ENCODE measurements around the gene CCNA2. TPM values are rescaled to one million over a fixed set of nuclear protein-coding genes. Genes with fewer than 3 reads are reported as not detected.

The CCNA2 gene
- polyA plus RNA-seq, 2 of the 4 experiments (the other 2 are of a cell fraction) = 34.9 to 51.0 TPM

- TF ChIP-seq SREBF2 (IDR thresholded peaks at IDR 0.05) = no peak
- TF ChIP-seq SMC3 (IDR thresholded peaks at IDR 0.05) = no peak
- no peak for TF ChIP-seq EHF (CRISPR knock-in tag; IDR thresholded peaks at IDR 0.05)
- TF ChIP-seq NFE2L2 (conservative IDR thresholded peaks at IDR 0.05; ENCODE audit: low read length) = no peak
- TF ChIP-seq RARB (CRISPR knock-in tag; IDR thresholded peaks at IDR 0.05) = no peak
- TF ChIP-seq USF2 (IDR thresholded peaks at IDR 0.05) = no peak
- no peak for TF ChIP-seq FOXS1 (CRISPR knock-in tag; IDR thresholded peaks at IDR 0.05)
- no peak for TF ChIP-seq PHF8 (IDR thresholded peaks at IDR 0.05; ENCODE audit: borderline replicate concordance, low read depth)
- no peak for TF ChIP-seq HEYL (CRISPR knock-in tag; IDR thresholded peaks at IDR 0.05)
- no peak for TF ChIP-seq HOXA7 (CRISPR knock-in tag; IDR thresholded peaks at IDR 0.05)
- no peak for TF ChIP-seq JUN (IDR thresholded peaks at IDR 0.05)
- TF ChIP-seq MAZ (IDR thresholded peaks at IDR 0.05; ENCODE audit: borderline replicate concordance, low read depth, low read length) = no peak
- CTCF ChIA-PET = interaction anchor here (1.6 kb wide), 1 partner anchor 59 kb away, joined by 5 read pairs; no protein-coding TSS in a partner anchor
- no peak overlapping the region for H3K4me3 ChIP-seq
- no peaks in the 10 kb centered on the region for H3K9me3 ChIP-seq
- no peak for FAIRE-seq
- H3K4me2 ChIP-seq = no peak overlapping the region
- no peak for ATAC-seq
- POLR2A ChIA-PET = no interaction called here
- no peak for DNase-seq (ENCODE audit: low read depth in 1 of 2, low spot score in 1 of 2)
- peaks cover 9% of the 10 kb centered on the region; the same call in 1 of the 3 replicates for H3K4me1 ChIP-seq
- H3K27ac ChIP-seq = no peak overlapping the region
Measured at GRCh38 chr4:121796283-121796682, 27.4 kb downstream of the CCNA2 start.

DNA sequence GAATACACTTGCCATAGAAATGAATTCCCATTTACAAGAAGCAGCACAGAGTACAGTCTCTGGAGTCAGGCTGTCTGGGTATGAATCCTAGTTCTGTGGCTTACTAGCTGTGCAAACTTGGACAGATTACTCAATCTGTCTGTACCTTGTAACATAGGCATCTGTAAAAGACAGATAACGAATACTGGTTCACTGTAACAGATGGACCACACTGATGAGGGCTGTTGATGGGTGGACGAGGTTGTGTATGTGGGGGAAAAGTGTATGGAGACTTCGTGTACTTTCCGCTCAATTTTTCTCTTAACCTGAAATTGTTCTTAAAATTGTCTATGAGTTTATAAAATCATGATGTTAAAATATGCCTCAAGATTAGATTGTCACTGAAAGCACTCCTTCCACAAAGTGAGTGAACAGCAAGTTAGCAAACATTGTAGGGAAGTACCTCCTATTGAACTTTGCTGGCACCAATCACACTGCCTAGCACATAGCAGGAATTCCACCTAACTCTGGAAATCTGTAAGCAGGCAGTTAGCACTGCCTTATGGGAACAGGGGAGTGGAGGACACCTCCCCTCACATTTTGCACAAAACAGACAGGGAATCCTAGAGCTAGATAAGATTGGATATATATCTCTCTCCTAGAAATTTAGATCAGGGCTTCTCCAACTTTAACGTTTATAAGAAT lies 29.0 kb downstream of the CCNA2 start:
- no peak overlapping the region for H3K27ac ChIP-seq
- POLR2A ChIA-PET = no interaction called here
- H3K4me2 ChIP-seq = no peak overlapping the region
- TF ChIP-seq KDM5A (IDR thresholded peaks at IDR 0.05) = no peak
- no peak for TF ChIP-seq EHF (CRISPR knock-in tag; IDR thresholded peaks at IDR 0.05)
- TF ChIP-seq RCOR1 (IDR thresholded peaks at IDR 0.05; ENCODE audit: low read depth, low read length) = no peak
- TF ChIP-seq JUN (IDR thresholded peaks at IDR 0.05) = no peak
- TF ChIP-seq, protein P1, sequence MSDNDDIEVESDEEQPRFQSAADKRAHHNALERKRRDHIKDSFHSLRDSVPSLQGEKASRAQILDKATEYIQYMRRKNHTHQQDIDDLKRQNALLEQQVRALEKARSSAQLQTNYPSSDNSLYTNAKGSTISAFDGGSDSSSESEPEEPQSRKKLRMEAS (IDR thresholded peaks at IDR 0.05) = no peak
- TF ChIP-seq RFX5 (IDR thresholded peaks at IDR 0.05) = no peak
- TF ChIP-seq CEBPB (IDR thresholded peaks at IDR 0.05) = no peak
- no peak for TF ChIP-seq HES2 (IDR thresholded peaks at IDR 0.05)
- no peak for DNase-seq (ENCODE audit: low read depth in 1 of 2, low spot score in 1 of 2)
- CTCF ChIA-PET = no interaction called here
- H3K9me3 ChIP-seq = no peaks in the 10 kb centered on the region
- H3K4me1 ChIP-seq = peaks cover 19% of the 10 kb centered on the region
- ATAC-seq = peak in 1 of 2 experiments; percentile 60; a peak in 4 of 6 replicates
- FAIRE-seq = no peak
- no peak overlapping the region for H3K4me3 ChIP-seq
- WGBS (ENCODE audit: missing lambda C conversion rate) = 53% methylated on average over 5 of the region's 5 CpGs

- no peak overlapping the region for H3K27ac ChIP-seq
- ChIA-PET POLR2A (no interaction called here), CTCF (no interaction called here)
- H3K9me3 ChIP-seq = no peaks in the 10 kb centered on the region
- H3K4me3 ChIP-seq = no peak overlapping the region
- no peak overlapping the region for H3K4me2 ChIP-seq
- peaks cover 19% of the 10 kb centered on the region for H3K4me1 ChIP-seq
- TF ChIP-seq NFE2L2 (conservative IDR thresholded peaks at IDR 0.05; ENCODE audit: low read length) = no peak
- 78% methylated on average over 2 of the region's 2 CpGs for WGBS (ENCODE audit: missing lambda C conversion rate)
- no peak for FAIRE-seq
- no peak for DNase-seq (ENCODE audit: low read depth in 1 of 2, low spot score in 1 of 2)
- ATAC-seq = no peak
Measured at GRCh38 chr4:121792966-121793365, 30.7 kb downstream of the CCNA2 start.

GRCh38 chr4:121791481-121791880 lies 32.2 kb downstream of the CCNA2 start:
- no peaks in the 10 kb centered on the region for H3K9me3 ChIP-seq
- no peak overlapping the region for H3K4me3 ChIP-seq
- H3K4me1 ChIP-seq = peaks cover 19% of the 10 kb centered on the region
- POLR2A ChIA-PET = interaction anchor here (2.0 kb wide), 1 partner anchor 10 kb away, joined by 7 read pairs; the partner anchor contains the start of gene EXOSC9
- no peak for DNase-seq (ENCODE audit: low read depth in 1 of 2, low spot score in 1 of 2)
- WGBS (ENCODE audit: missing lambda C conversion rate) = 76% methylated on average over 5 of the region's 5 CpGs
- no peak overlapping the region for H3K27ac ChIP-seq
- FAIRE-seq = no peak
- CTCF ChIA-PET = no interaction called here
- no peak overlapping the region for H3K4me2 ChIP-seq
- TF ChIP-seq KDM5A (IDR thresholded peaks at IDR 0.05) (no peak), NR3C1 (IDR thresholded peaks at IDR 0.05) (no peak), FOXS1 (CRISPR knock-in tag; IDR thresholded peaks at IDR 0.05) (no peak), E2F6 (IDR thresholded peaks at IDR 0.05; ENCODE audit: borderline replicate concordance, low read depth) (no peak), SMC3 (IDR thresholded peaks at IDR 0.05) (no peak), PHF8 (IDR thresholded peaks at IDR 0.05; ENCODE audit: borderline replicate concordance, low read depth) (no peak), GATA3 (IDR thresholded peaks at IDR 0.05; ENCODE audit: borderline replicate concordance) (no peak), MAFK (IDR thresholded peaks at IDR 0.05; ENCODE audit: partially characterized antibody) (no peak)
- TF ChIP-seq, protein P2, sequence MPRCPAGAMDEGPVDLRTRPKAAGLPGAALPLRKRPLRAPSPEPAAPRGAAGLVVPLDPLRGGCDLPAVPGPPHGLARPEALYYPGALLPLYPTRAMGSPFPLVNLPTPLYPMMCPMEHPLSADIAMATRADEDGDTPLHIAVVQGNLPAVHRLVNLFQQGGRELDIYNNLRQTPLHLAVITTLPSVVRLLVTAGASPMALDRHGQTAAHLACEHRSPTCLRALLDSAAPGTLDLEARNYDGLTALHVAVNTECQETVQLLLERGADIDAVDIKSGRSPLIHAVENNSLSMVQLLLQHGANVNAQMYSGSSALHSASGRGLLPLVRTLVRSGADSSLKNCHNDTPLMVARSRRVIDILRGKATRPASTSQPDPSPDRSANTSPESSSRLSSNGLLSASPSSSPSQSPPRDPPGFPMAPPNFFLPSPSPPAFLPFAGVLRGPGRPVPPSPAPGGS (IDR thresholded peaks at IDR 0.05) = no peak
- ATAC-seq = no peak

Measured in A549 (cell line).